ENCODE measurements around the gene ZNF318.

The ZNF318 gene

GRCh38 chr6:43335469-43335868 lies 34.0 kb downstream of the ZNF318 start:
- no peaks in the 10 kb centered on the region for H3K9me3 ChIP-seq (ENCODE audit: control insufficient read depth, insufficient read depth, low read depth, low read length)
- no peaks in the 10 kb centered on the region for H3K27me3 ChIP-seq (ENCODE audit: control insufficient read depth, insufficient read depth, low read length)
- peaks cover 35% of the 10 kb centered on the region for H3K36me3 ChIP-seq (ENCODE audit: control insufficient read depth, insufficient read depth, low read length)
- peaks cover 4% of the 10 kb centered on the region; the same call in 1 of the 2 replicates for H3K4me1 ChIP-seq (ENCODE audit: control insufficient read depth, insufficient read depth, low read length)
- H3K27ac ChIP-seq (ENCODE audit: low read depth, low read length), result no peak overlapping the region
- no peak overlapping the region for H3K9ac ChIP-seq (ENCODE audit: low read length)
- no peak overlapping the region for H3K4me3 ChIP-seq (ENCODE audit: low read depth, low read length)

DNA sequence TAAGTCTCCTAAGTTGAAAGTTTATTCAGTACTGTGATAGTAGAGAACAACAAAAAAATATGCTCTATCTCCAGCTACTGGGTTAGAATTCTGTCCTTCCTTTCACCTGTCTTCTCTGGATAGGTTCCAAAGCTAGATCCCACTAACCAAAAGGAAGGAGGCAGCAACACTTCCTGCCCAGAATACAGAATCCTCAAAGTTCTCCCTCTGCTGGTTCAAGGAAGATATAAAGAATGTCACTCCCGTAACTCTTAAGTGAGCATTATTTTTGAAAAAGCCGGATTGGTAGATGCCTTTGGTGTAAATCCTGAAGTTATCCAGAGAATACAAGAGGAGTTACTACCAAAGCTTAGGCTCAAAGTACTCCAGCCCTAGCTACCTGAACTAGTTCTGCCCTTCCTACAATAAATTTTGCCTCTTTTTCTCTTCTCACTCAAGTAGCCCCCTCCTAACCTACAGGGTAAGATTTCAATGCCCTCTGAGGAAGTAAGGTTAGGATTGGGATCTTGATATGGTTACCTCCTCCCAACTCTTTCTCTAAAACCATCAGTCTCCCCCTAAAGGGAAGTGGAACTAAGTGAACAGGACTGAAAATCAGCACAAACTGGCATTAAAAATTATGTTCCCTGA lies 34.9 kb downstream of the ZNF318 start:
- Histone ChIP-seq H3K9ac (ENCODE audit: low read length) (no peak overlapping the region), H3K4me1 (ENCODE audit: control insufficient read depth, insufficient read depth, low read length) (peaks cover 4% of the 10 kb centered on the region; the same call in 1 of the 2 replicates), H3K4me3 (ENCODE audit: low read depth, low read length) (no peak overlapping the region), H3K36me3 (ENCODE audit: control insufficient read depth, insufficient read depth, low read length) (peaks cover 26% of the 10 kb centered on the region), H3K9me3 (ENCODE audit: control insufficient read depth, insufficient read depth, low read depth, low read length) (no peaks in the 10 kb centered on the region), H3K27ac (ENCODE audit: low read depth, low read length) (no peak overlapping the region), H3K27me3 (ENCODE audit: control insufficient read depth, insufficient read depth, low read length) (no peaks in the 10 kb centered on the region)

DNA sequence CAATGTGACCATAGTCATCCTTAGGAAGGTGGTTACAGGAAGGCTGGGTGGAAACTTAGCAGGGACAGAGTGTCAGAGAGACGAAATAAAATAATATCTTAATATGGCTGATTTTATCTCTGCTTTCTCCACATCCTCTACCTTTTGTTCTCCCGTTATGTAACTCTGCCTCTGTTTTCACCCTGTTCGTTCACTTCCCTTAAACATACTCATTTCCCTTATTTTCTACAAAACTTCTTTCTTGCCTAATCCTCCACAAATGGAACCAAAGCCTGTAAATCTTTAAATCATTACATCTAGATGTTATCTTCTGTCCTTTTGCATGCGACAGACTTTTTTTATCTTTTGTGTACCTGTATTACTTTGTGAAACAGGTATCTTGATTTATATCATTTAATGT lies 37.6 kb downstream of the ZNF318 start:
- H3K9me3 ChIP-seq (ENCODE audit: control insufficient read depth, insufficient read depth, low read depth, low read length), result no peaks in the 10 kb centered on the region
- H3K9ac ChIP-seq (ENCODE audit: low read length), result no peak overlapping the region
- H3K36me3 ChIP-seq (ENCODE audit: control insufficient read depth, insufficient read depth, low read length), result peaks cover under 1% of the 10 kb centered on the region
- no peak overlapping the region for H3K4me3 ChIP-seq (ENCODE audit: low read depth, low read length)
- no peaks in the 10 kb centered on the region for H3K27me3 ChIP-seq (ENCODE audit: control insufficient read depth, insufficient read depth, low read length)
- H3K27ac ChIP-seq (ENCODE audit: low read depth, low read length), result no peak overlapping the region
- peaks cover 4% of the 10 kb centered on the region; the same call in 1 of the 2 replicates for H3K4me1 ChIP-seq (ENCODE audit: control insufficient read depth, insufficient read depth, low read length)

DNA sequence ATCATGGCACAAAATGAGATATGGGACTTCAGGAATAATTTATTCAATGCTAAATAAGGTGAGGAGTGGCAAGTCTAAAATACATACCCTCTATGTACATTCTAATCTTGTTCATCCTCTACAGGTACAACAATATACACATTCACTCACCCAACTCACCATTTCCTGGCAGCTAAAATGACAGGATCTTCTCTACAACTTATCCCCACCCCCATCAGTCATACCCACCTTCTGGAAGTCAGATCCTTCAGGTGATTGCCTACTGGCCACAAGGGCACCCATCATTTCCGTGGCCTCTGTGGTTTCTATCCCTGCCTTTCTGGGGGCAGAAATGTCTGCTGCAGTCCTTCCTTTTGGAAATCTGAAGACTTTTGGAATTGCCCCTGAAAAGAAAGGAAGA lies 38.0 kb downstream of the ZNF318 start:
- peaks cover 4% of the 10 kb centered on the region; the same call in 1 of the 2 replicates for H3K4me1 ChIP-seq (ENCODE audit: control insufficient read depth, insufficient read depth, low read length)
- no peak overlapping the region for H3K4me3 ChIP-seq (ENCODE audit: low read depth, low read length)
- no peaks in the 10 kb centered on the region; the same call in 1 of the 2 replicates for H3K36me3 ChIP-seq (ENCODE audit: control insufficient read depth, insufficient read depth, low read length)
- no peaks in the 10 kb centered on the region for H3K27me3 ChIP-seq (ENCODE audit: control insufficient read depth, insufficient read depth, low read length)
- no peak overlapping the region for H3K9ac ChIP-seq (ENCODE audit: low read length)
- no peaks in the 10 kb centered on the region for H3K9me3 ChIP-seq (ENCODE audit: control insufficient read depth, insufficient read depth, low read depth, low read length)
- H3K27ac ChIP-seq (ENCODE audit: low read depth, low read length), result no peak overlapping the region

DNA sequence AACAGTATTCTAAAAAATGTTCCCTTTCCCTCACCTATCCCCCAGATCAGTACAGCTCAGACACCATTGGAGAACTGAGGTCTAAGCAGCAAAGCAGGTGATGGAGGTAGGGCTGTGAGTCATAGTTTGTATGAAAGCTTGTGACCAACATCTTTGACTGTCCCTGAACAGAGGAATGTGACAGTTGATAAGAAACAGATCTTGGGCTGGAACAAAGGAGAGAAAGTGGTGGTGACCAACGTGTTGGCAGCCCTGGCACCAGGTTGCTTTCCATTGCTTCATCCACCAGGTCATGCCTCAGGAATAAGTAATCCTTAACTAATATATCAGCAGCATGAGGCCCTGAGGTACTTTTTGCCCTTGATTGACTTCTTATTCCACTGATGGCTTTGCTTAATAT lies 40.9 kb downstream of the ZNF318 start:
- Histone ChIP-seq H3K27me3 (ENCODE audit: control insufficient read depth, insufficient read depth, low read length) (no peaks in the 10 kb centered on the region), H3K4me3 (ENCODE audit: low read depth, low read length) (no peak overlapping the region), H3K36me3 (ENCODE audit: control insufficient read depth, insufficient read depth, low read length) (no peaks in the 10 kb centered on the region), H3K27ac (ENCODE audit: low read depth, low read length) (no peak overlapping the region), H3K9me3 (ENCODE audit: control insufficient read depth, insufficient read depth, low read depth, low read length) (no peaks in the 10 kb centered on the region), H3K4me1 (ENCODE audit: control insufficient read depth, insufficient read depth, low read length) (no peaks in the 10 kb centered on the region), H3K9ac (ENCODE audit: low read length) (no peak overlapping the region)

- H3K9me3 ChIP-seq (ENCODE audit: control insufficient read depth, insufficient read depth, low read depth, low read length), result no peaks in the 10 kb centered on the region
- H3K36me3 ChIP-seq (ENCODE audit: control insufficient read depth, insufficient read depth, low read length), result no peaks in the 10 kb centered on the region
- H3K4me3 ChIP-seq (ENCODE audit: low read depth, low read length), result no peak overlapping the region
- H3K4me1 ChIP-seq (ENCODE audit: control insufficient read depth, insufficient read depth, low read length), result no peaks in the 10 kb centered on the region
- H3K27me3 ChIP-seq (ENCODE audit: control insufficient read depth, insufficient read depth, low read length), result no peaks in the 10 kb centered on the region
- no peak overlapping the region for H3K27ac ChIP-seq (ENCODE audit: low read depth, low read length)
- H3K9ac ChIP-seq (ENCODE audit: low read length), result no peak overlapping the region
Measured at GRCh38 chr6:43325876-43326275, 43.6 kb downstream of the ZNF318 start.

DNA sequence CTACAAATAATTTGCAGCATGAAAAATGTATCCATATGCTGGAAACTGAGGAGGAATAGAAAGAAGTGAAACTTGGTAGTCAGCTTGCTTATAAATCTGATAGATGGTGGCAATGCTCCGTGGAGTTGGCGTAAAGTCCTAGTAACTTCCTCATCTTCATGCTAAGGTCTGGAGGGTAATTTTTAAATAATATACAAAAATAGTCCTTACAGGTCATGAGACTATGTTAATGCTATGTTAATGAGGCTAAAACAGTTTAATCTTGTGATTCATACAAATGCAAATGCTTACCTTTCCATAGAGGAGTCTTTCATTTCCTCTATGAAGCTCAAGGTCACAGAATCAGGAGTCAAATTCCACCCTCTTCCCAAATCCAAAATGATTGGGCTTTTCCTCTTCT lies 51.4 kb downstream of the ZNF318 start:
- H3K4me1 ChIP-seq (ENCODE audit: control insufficient read depth, insufficient read depth, low read length), result peaks cover 12% of the 10 kb centered on the region; the same call in 1 of the 2 replicates
- no peak overlapping the region for H3K27ac ChIP-seq (ENCODE audit: low read depth, low read length)
- H3K36me3 ChIP-seq (ENCODE audit: control insufficient read depth, insufficient read depth, low read length), result no peaks in the 10 kb centered on the region
- H3K9ac ChIP-seq (ENCODE audit: low read length), result no peak overlapping the region
- H3K9me3 ChIP-seq (ENCODE audit: control insufficient read depth, insufficient read depth, low read depth, low read length), result no peaks in the 10 kb centered on the region
- H3K27me3 ChIP-seq (ENCODE audit: control insufficient read depth, insufficient read depth, low read length), result no peaks in the 10 kb centered on the region
- H3K4me3 ChIP-seq (ENCODE audit: low read depth, low read length), result no peak overlapping the region

- Histone ChIP-seq H3K9ac (ENCODE audit: low read length) (no peak overlapping the region), H3K36me3 (ENCODE audit: control insufficient read depth, insufficient read depth, low read length) (no peaks in the 10 kb centered on the region), H3K27me3 (ENCODE audit: control insufficient read depth, insufficient read depth, low read length) (no peaks in the 10 kb centered on the region), H3K4me1 (ENCODE audit: control insufficient read depth, insufficient read depth, low read length) (peaks cover 17% of the 10 kb centered on the region), H3K27ac (ENCODE audit: low read depth, low read length) (no peak overlapping the region), H3K9me3 (ENCODE audit: control insufficient read depth, insufficient read depth, low read depth, low read length) (no peaks in the 10 kb centered on the region), H3K4me3 (ENCODE audit: low read depth, low read length) (no peak overlapping the region)
Measured at GRCh38 chr6:43313813-43314212, 55.6 kb downstream of the ZNF318 start.

- Histone ChIP-seq H3K4me3 (ENCODE audit: low read depth, low read length) (no peak overlapping the region), H3K9ac (ENCODE audit: low read length) (no peak overlapping the region), H3K9me3 (ENCODE audit: control insufficient read depth, insufficient read depth, low read depth, low read length) (no peaks in the 10 kb centered on the region), H3K4me1 (ENCODE audit: control insufficient read depth, insufficient read depth, low read length) (peaks cover 17% of the 10 kb centered on the region), H3K27ac (ENCODE audit: low read depth, low read length) (no peak overlapping the region), H3K27me3 (ENCODE audit: control insufficient read depth, insufficient read depth, low read length) (0 out of 2 replicates have a peak, but pooled peaks cover 6% of the 10 kb centered on the region), H3K36me3 (ENCODE audit: control insufficient read depth, insufficient read depth, low read length) (no peaks in the 10 kb centered on the region)
Measured at GRCh38 chr6:43311666-43312065, 57.8 kb downstream of the ZNF318 start.

GRCh38 chr6:43310624-43311023 lies 58.8 kb downstream of the ZNF318 start:
- Histone ChIP-seq H3K4me1 (ENCODE audit: control insufficient read depth, insufficient read depth, low read length) (peaks cover 17% of the 10 kb centered on the region), H3K9me3 (ENCODE audit: control insufficient read depth, insufficient read depth, low read depth, low read length) (no peaks in the 10 kb centered on the region), H3K27me3 (ENCODE audit: control insufficient read depth, insufficient read depth, low read length) (0 out of 2 replicates have a peak, but pooled peaks cover 6% of the 10 kb centered on the region), H3K9ac (ENCODE audit: low read length) (no peak overlapping the region), H3K36me3 (ENCODE audit: control insufficient read depth, insufficient read depth, low read length) (0 out of 2 replicates have a peak, but pooled peaks cover 3% of the 10 kb centered on the region), H3K27ac (ENCODE audit: low read depth, low read length) (no peak overlapping the region), H3K4me3 (ENCODE audit: low read depth, low read length) (no peak overlapping the region)

GRCh38 chr6:43310134-43310533 lies 59.3 kb downstream of the ZNF318 start:
- Histone ChIP-seq H3K27ac (ENCODE audit: low read depth, low read length) (no peak overlapping the region), H3K4me3 (ENCODE audit: low read depth, low read length) (no peak overlapping the region), H3K9ac (ENCODE audit: low read length) (no peak overlapping the region), H3K36me3 (ENCODE audit: control insufficient read depth, insufficient read depth, low read length) (0 out of 2 replicates have a peak, but pooled peaks cover 3% of the 10 kb centered on the region), H3K27me3 (ENCODE audit: control insufficient read depth, insufficient read depth, low read length) (0 out of 2 replicates have a peak, but pooled peaks cover 6% of the 10 kb centered on the region), H3K4me1 (ENCODE audit: control insufficient read depth, insufficient read depth, low read length) (peaks cover 17% of the 10 kb centered on the region), H3K9me3 (ENCODE audit: control insufficient read depth, insufficient read depth, low read depth, low read length) (no peaks in the 10 kb centered on the region)
